ENCODE data around the gene PLXNB2. TPM values are rescaled to one million over a fixed set of nuclear protein-coding genes. Genes with fewer than 3 reads are reported as not detected.
"Not testable (repeated sequence)": the region's sequence is repeated elsewhere in the genome, so short reads cannot be mapped to it uniquely, and the experiment has no call there.

PLXNB2 gene
- total RNA-seq, 1 donor from 2014 or later: 85.7 TPM

DNA sequence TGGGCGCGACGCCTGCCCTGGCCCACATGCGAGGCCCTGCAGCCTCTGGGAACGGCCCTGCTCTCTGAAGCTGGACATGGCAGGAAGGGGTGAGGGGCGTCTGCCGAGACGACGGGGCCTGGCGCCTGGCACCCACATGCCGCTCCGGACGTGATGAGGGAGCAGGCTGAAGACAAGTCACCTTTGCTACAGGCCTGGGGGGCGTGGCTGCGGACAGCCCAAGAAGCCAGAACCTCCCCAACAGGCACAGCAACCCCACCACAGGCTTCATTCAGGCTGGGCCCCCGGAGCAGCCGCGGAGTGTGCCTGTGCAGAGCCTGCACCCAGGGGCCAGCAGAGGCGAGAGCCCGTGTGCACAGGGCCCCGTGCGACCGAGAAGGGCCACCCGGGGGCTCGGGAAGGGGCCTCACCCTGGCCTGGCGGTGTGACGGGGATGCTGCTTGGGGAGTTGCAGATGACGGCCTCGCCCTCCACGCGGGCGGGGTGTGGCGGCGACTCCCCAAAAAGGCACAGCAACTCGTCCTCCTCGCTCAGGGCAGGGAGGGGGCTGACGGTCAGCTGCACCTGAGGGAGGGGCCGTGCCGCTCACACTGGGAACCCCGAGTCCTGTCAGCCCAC, 20.6 kb downstream of the PLXNB2 start:
- intact Hi-C loops (cut with DNase I): no loop called here
- no peak for DNase-seq (ENCODE audit: low spot score)

DNA sequence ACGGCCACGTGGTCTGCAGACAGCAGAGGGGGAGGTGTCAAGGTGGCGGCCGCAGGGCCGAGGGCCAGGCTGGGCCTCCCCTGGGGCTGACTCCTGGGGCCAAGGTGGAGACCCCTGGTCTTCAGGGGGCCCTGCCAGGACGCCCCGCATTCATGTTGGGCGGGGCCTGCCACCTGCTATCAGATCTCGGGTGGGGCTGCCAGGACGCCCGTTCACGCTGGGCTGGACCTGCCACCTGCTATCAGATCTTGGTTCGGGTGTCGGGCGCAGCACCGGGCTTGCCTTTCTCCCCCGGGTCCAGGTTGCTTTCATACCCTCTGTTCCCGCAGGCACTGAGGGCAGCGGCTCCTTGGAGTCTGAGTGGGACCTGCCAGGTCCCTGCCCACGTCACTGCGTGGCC, 21.2 kb downstream of the PLXNB2 start:
- intact Hi-C loops (cut with DNase I): no loop called here

DNA sequence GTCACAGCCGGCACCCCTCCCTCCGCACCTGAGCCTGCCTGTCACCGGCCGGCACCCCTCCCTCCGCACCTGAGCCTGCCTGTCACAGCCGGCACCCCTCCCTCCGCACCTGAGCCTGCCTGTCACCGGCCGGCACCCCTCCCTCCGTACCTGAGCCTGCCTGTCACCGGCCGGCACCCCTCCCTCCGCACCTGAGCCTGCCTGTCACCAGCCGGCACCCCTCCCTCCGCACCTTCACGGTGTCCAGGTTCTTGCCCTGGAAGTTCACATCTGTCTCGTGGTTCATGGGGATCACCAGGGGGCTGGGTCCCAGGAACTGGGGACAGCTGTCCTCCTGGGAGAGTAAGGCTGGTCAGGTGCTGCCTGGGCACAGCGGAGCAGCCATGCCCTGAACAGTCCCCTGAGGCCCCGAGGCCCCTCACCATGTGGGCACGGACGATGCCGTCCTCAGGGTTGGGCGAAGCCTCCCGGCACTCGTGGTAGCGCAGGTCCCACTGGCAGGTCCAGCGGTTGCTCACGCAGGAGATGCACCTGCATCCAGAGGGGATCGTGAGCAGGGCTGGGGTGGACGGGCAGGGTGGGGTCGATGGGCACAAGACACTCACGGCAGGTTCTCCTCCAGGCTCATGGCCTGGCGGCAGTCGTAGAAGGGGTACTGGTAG, 21.7 kb downstream of the PLXNB2 start:
- no peak for DNase-seq (ENCODE audit: low spot score)
- intact Hi-C loops (cut with DNase I): no loop called here

More for the DNA sequence above, 21.2 kb downstream of the PLXNB2 start:
- no peak for DNase-seq (ENCODE audit: low spot score)

DNA sequence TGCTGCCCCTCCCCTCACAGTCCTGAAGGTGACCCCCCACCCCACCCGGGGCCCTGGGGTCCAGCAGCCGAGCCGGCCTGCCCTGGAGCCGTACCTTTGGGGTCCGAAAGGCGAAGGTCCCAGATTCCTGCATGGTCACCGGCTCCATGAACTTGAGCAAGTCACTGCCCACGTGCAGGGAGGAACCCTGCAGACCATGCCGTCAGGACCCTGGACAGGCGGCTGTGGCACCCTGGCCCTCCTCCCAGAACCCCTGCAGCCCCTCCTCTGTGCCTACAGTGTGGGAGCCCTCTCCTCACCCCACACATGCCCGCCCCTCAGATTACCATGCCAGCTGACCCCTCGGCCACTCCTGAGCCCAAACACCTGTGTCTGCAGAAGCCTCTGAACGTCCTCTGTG, 23.0 kb downstream of the PLXNB2 start:
- intact Hi-C loops (cut with DNase I): no loop called here
- DNase-seq (ENCODE audit: low spot score): no peak

DNA sequence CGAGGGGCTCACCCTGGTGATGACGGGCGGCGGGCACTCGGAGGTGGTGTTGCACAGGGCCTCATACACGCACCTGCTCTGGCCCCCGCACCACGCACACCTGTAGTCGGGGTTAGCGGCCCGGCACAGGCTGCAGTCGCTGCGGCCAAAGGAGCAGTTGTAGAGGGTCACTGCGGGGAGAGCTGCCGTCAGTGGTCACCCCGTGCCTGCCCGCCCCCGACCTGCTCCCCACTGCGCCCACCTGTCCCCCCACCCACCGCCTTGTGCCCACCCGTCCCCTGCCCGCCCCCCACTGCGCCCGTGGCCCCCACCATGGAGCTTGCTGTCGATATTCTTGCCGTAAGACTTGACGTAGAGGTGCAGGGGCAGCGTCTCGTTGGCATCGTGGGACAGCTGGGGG, 23.6 kb downstream of the PLXNB2 start:
- no peak for DNase-seq (ENCODE audit: low spot score)
- intact Hi-C loops (cut with DNase I): no loop called here

DNA sequence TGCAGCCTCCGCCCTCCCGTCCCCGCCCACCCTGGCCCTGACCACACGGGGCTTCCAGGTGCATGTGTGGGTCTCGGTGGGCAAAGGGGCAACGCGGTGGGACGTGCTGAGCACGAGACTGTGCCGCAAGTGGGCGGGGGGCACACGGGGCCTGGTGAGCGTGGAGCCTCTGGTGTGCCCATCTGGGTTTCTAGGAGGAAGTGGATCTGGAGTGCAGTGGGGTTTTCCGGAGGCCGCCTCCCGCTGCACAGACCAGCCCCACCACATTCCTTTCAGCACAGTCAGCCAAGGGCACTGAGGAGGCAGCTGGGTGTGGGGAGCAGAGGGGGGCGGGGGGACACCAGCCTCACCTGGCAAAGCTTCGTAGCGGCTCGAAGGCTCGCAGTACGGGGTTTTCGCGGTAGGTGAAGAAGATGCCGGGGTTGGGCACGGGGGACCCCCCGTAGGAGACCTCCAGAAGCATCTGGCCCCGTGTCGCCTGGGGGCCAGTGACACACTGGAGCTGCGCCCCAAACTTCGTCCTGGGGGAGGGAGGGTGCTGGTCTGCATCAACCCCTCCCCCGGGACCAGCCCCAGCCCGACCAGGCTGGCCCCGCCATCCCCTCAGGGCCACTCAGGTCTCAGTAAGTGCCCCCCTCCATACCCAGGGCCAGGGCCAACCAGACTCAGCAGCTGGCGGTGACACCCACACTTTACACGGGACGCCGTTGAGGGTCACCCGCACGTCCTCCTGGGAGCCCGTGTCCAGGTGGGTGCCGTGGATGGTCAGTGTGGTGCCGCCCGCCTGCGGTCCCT, 24.9 kb downstream of the PLXNB2 start:
- intact Hi-C loops (cut with DNase I): no loop called here
- DNase-seq (ENCODE audit: low spot score): no peak

DNA sequence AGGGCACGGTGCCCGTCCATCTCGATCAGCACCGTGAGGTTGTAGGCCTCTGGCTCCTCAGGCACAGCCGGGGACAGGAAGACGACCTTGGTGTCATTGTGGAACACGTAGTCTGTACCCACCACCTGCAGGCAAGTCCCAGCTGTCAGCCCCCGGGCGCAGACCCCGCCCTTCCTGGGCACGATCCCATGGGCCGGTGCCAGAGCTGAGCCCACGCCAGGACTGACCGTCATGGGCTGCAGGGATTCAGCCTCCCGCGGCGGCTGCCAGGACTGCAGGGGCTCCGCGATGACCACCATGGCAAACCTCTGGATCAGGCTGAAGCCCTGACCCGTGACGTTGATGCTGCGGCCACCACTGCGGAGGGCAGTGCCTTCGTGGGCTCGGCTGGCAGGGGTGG, 25.5 kb downstream of the PLXNB2 start:
- no peak for DNase-seq (ENCODE audit: low spot score)

DNA sequence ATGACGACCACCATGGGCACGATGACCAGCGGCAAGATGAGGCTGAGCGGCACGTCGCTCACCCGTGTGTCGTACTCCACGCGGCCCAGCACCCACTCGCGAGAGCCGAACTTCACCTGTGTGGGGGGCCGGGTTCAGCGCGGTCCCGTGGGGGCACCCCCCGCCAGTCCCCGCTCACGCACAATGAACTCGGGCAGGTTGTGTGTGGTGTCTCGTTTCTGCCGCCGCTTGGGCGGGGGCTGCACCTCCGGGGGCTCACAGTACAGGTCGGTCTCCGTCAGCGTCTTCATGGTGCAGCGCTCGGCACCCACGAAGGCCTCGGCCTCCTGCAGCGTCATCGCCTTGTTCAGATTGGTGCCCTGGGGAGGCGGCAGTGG, 26.1 kb downstream of the PLXNB2 start:
- intact Hi-C loops (cut with DNase I): no loop called here
- no peak for DNase-seq (ENCODE audit: low spot score)

More for the DNA sequence above, 25.5 kb downstream of the PLXNB2 start:
- intact Hi-C loops (cut with DNase I): no loop called here

DNA sequence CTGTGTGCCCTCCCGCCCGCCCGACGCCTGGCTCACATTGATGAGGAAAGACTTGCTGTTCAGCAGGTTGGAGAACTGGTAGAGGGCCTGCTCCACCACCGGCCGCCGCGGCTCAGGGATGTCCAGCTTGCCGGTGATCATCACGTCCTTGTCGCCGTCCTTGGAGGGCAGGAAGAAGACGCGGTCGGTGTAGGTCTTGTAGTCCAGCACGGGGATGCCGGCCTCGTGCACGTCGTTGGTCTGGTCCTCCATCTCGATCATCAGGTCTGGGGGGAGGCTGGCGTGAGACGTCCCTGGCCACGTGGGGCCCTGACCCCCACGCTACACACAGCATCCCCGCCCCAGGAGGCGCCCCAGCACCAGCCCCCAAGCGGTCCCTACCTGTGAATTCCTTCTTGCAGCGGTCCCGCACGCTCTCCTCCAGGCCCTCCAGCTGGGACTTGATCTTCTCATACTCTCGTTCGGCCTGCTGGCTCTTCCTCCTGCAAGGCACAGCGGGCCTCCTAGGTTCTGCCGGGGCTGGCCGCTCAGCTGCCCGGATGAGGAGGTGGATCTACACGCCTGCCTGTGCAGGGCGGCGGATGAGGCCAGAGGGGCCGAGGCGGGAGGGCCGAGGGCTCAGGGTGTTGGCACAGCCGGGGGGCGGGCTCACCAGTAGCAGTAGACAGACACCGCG, 26.6 kb downstream of the PLXNB2 start:
- intact Hi-C loops (cut with DNase I): no loop called here

DNA sequence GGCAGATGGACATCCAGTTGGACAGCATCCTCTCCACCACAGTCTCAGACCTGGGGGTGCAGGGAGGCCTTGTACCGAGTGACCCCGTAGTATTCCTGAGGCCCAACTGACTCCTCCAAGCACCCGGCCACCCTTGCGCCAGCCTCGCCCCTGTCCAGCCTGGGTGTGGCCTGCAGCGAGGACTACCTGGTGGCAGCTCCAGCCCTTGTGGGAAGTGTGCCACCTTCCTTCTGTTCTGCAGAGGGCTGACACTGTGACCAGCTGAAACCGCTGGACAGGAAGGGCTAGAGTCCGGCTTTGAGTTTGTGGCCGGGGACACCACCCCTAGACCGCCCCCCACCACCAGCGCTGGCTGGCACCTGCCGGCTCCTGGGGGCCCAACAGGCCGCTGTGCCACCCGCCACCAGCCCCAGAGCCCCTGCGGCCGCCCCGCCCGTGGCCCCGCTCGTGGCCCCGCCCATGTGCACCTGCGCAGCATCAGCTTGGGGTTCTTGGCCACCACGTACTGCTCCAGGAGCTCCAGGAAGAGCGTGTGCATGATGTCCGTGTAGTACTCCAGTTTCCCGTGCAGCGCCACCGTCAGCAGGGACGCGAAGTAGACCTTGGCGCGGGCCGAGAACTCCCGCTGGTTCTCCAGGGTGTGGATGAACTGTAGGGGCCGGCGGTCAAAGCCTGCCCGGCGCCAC, 27.3 kb downstream of the PLXNB2 start:
- intact Hi-C loops (cut with DNase I): no loop called here

More for the DNA sequence above, 26.6 kb downstream of the PLXNB2 start:
- no peak for DNase-seq (ENCODE audit: low spot score)

DNA sequence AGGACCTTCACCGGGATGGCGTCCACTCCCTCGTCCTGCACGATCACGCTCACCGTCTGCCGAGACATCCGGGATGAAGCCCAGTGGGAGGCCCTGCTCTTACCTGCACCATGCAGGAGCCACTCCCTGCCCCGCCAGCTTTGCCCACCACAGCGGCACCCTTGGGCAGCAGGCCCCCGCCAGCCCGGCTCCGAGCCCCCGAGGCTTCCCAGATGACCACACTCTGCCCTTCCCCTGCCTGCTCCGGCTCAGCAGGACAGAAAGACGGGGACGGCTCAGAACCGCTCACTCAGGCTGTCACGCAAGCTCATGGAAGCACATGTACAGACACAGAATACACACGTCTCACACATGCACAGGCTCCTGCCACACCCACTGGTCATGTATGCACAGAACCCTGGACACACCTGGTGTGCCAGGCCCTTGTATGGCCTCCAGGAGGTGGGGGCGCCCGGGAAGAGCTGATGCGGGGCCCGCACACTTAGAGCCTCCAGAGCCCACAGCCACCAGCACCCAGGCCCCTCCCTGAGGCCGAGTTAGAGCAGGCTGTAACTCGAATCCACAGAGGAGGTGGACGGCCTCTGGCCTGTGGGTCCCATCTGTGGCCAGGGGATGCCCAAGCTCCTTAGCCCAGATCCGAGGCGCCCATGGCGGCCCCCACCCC, 28.4 kb downstream of the PLXNB2 start:
- intact Hi-C loops (cut with DNase I): no loop called here
- no peak for DNase-seq (ENCODE audit: low spot score)

More for the DNA sequence above, 27.3 kb downstream of the PLXNB2 start:
- no peak for DNase-seq (ENCODE audit: low spot score)

DNA sequence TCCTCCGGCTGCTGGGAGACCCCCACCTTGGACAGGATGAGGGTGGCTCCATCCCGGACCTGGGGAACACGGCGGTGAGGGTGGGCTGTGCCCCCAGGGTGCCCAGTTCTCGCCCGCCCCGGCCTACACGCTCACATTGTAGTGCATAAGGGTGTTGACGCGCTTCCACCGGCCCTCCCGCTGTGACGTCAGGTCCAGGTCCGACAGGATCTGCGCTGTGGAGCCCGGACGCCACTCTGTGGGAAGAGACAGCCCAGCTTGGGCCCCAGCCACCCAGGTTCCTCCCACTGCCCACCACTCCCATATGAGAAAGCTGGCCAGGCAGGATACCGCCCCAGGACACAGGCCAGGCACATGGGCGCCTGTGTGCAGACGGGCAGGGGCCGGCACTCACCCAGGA, 29.0 kb downstream of the PLXNB2 start:
- DNase-seq (ENCODE audit: low spot score): no peak
- intact Hi-C loops (cut with DNase I): no loop called here

DNA sequence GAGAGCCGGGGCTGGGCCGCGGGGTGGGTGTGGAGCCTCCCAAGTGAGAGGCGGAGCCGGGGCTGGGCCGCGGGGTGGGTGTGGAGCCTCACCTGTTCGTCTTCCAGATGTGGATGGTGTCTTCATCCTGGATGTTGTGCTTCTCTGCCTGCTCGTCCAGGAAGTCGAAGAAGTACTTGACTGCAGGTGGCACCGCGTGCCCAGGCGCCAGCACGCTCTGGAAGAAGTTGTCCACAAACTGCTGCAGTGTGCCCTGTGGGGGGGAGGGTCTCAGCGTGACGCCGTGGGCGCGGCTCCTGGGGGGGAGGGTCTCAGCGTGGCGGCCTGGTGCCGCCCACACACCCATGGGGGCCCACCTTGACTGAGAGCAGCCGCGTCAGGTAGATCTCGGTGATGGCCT, 29.7 kb downstream of the PLXNB2 start:
- intact Hi-C loops (cut with DNase I): no loop called here
- no peak for DNase-seq (ENCODE audit: low spot score)

DNA sequence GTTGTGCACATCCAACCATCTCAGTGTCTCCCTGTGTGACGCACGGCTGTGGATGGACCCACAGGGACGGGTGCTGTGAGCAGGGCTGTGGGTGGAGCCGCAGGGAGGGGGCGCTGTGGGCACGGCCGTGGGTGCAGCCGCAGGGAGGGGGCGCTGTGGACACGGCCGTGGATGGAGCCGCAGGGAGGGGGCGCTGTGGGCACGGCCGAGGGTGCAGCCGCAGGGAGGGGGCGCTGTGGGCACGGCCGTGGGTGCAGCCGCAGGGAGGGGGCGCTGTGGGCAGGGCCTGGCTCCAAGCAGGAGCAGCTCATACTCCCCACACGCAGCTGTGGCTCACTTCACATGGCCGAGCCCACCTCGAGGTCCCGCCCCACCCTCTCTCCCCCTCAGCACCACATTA, 31.3 kb downstream of the PLXNB2 start:
- intact Hi-C loops (cut with DNase I): loop anchor here (1.0 kb wide), 2 partner anchors 51 to 66 kb away; partner anchors contain the start of gene DENND6B
- peak; percentile 87 for DNase-seq (ENCODE audit: low spot score)

DNA sequence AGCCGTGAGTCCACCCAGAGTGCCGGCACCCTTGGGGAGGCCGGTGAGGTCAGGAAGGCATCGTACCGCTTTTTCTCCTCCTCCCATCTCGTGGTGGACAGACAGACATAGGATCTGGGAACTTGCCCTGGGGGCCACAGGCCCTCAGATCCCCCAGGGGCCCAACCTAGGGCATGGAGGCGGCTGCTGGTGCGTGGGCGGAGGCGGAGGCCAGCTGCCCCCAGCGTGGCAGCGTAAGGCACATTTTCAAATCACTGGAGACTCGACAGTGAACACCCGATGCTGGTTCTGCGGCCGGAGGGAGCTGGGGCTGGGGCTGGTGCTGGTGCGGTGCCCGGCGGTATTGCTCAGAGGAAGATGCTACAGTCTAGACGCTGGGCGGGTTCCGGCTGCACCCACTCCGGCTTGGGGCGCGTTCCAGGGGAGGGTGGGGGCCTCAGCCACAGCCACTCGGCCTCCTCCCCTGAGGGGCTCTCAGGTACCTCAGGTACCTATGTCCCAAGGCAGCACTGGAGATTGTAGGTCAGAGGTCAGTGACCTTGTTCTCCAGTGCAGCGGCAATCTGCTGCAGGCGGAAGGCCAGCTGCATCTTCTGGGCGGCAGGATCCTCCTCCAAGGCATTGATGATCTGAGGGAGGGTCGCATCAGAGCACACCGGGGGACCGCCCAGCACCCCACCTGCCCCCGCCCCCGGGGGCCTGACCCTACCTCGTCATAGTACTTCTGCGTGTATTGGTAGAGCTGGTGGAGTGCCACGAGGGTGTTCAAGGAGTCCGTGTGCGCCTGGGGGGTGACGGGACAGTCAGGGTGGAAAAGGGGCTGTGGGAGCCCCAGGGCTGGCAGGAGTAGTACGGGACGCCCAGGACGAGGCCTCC, 32.0 kb downstream of the PLXNB2 start:
- intact Hi-C loops (cut with DNase I): loop anchor here (1.0 kb wide), 2 partner anchors 52 to 67 kb away; partner anchors contain the start of gene DENND6B
- DNase-seq (ENCODE audit: low spot score): no peak

DNA sequence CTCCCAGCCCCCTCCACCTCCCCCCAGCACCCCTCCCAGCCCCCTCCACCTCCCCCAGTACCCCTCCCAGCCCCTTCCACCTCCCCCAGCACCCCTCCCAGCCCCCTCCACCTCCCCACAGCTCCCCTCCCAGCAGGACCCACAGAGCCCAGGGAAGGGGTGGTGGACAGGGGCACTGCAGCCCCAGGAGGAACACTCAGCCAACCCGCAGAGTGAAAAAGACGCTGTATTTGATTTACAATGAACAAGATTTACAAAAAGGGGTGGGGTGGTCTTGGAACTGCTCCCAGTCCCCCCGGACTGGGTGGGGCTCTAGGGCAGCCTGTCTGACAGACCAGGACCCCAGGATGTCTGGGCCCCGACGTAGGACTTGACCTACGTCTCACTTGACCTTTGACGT, 32.7 kb downstream of the PLXNB2 start:
- DNase-seq (ENCODE audit: low spot score): no peak
- intact Hi-C loops (cut with DNase I): loop anchor here (5.0 kb wide), 1 partner anchor 33 kb away; the partner anchor contains the start of gene PLXNB2

DNA sequence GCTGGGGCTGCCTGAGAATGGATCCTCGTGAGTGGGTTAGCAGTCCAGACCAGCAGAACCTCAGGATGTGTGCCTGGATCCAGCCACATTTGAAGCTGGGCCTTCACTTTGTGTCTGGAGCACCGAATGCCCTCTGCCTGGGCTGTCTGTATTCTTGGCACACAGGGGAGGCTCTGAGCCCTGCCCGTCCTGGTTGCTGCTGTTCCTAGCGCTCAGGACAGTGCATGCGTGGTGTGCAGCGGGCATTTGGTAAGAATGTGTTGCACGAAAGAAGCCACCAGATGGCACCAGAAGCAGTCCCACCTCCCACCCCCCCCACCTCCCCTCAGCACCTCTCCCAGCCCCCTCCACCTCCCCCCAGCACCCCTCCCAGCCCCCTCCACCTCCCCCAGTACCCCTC, 33.1 kb downstream of the PLXNB2 start:
- intact Hi-C loops (cut with DNase I): loop anchor here (5.0 kb wide), 1 partner anchor 33 kb away; the partner anchor contains the start of gene PLXNB2
- DNase-seq (ENCODE audit: low spot score): no peak

DNA sequence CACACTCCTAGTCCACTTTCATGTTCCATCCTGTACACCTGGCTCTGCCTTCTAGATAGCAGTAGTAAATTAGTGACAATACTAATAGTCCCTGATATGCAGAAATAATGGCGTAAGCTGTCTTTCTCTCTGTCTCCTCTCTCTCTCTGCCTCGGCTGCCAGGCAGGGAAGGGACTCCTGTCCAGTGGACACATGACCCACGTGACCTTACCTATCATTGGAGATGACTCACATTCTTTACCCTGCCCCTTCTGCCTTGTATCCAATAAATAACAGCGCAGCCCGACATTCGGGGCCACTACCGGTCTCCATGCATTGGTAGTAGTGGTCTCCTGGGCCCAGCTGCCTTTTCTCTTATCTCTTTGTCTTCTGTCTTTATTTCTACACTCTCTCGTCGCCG, 33.7 kb downstream of the PLXNB2 start:
- intact Hi-C loops (cut with DNase I): loop anchor here (5.0 kb wide), 1 partner anchor 34 kb away; the partner anchor contains the start of gene PLXNB2
- not testable (repeated sequence) for DNase-seq (ENCODE audit: low spot score)
